Loucy (cell line): ENCODE measurements around the gene MEIS3.

Experiments
- CTCF ChIP-seq: fragments of 200-600 bp; sonication (generic); conservative IDR thresholded peaks from 2 replicates; pipeline ENCODE4 v1.5.1; 2014; ENCODE audit warnings: mild to moderate bottlenecking, antibody characterized with exemption, low read length
- EZH2phosphoT487 ChIP-seq: fragments of 200-600 bp; IDR thresholded peaks from 2 replicates; pipeline ENCODE4 v1.6.1; 2018; ENCODE audit warnings: antibody characterized with exemption, mild to moderate bottlenecking, moderate library complexity, borderline replicate concordance

- TF ChIP-seq EZH2phosphoT487 (no peak), CTCF (no peak)
These were observed 25.1 kb upstream of the MEIS3 start for GRCh38 chr19:47444388-47444821.
